IMR-90 (cell line): ENCODE results near the gene DISP1. TPM values are rescaled to one million over a fixed set of nuclear protein-coding genes. Genes with fewer than 3 reads are reported as not detected.

Experiments used
- ATAC-seq: fragments of 200-7000 bp; cut with Tn5 transposase; 2 replicates; pipeline ENCODE4 v1.9.1; 2020; ENCODE audit warnings: low read depth, mild to moderate bottlenecking, moderate library complexity
- BruUV-seq: library from RNA; stranded (reverse); fragments of 400-500 nt; replicated peaks from 2 replicates; lab custom pipeline; 2021; lab: Mats Ljungman, UMichigan
- CTCF ChIA-PET: fragments of 300-600 bp; formaldehyde crosslinking; extraction: SDS; loops from one replicate; lab custom pipeline; 2021; ENCODE audit warnings: antibody characterized with exemption; lab: Yijun Ruan, JAX
- POLR2A ChIA-PET: fragments of 300-600 bp; sonication (Branson Sonifier 250); formaldehyde crosslinking; loops from one replicate; lab custom pipeline; 2022; ENCODE audit warnings: antibody characterized with exemption; ENCODE audit not compliant: unreplicated experiment; lab: Charles Lee
- DNase-seq: peaks from one replicate; pipeline ENCODE4 v3.0.0; 2013
- H2AFZ ChIP-seq: replicated peaks from 2 replicates; pipeline ENCODE3; 2013; ENCODE audit warnings: low read length, mild to moderate bottlenecking; ENCODE audit not compliant: poor library complexity
- H2AK5ac ChIP-seq: 2 replicates; pipeline ENCODE4 v1.6.1; 2013; ENCODE audit warnings: low read depth, low read length, inconsistent platforms
- H2AK9ac ChIP-seq: replicated peaks from 2 replicates; pipeline ENCODE3; 2013; ENCODE audit warnings: mild to moderate bottlenecking, low read depth, low read length, moderate library complexity; ENCODE audit not compliant: poor library complexity
- H2BK120ac ChIP-seq: 2 replicates; pipeline ENCODE4 v1.6.1; 2013; ENCODE audit warnings: low read depth, low read length, inconsistent platforms
- H2BK15ac ChIP-seq: 3 replicates; pipeline ENCODE4 v1.6.1; 2013; ENCODE audit warnings: low read depth, low read length, inconsistent platforms
- H2BK20ac ChIP-seq: 2 replicates; pipeline ENCODE4 v1.6.1; 2013; ENCODE audit warnings: low read depth, mild to moderate bottlenecking, inconsistent platforms, low read length, moderate library complexity
- H2BK5ac ChIP-seq: 2 replicates; pipeline ENCODE4 v1.6.1; 2013; ENCODE audit warnings: mild to moderate bottlenecking, low read depth, low read length, inconsistent platforms; ENCODE audit not compliant: poor library complexity, severe bottlenecking
- H3K14ac ChIP-seq: replicated peaks from 2 replicates; pipeline ENCODE4 v1.6.1; 2013; ENCODE audit warnings: low read depth, low read length, inconsistent platforms
- H3K18ac ChIP-seq: 2 replicates; pipeline ENCODE4 v1.6.1; 2013; ENCODE audit warnings: low read depth, low read length, control low read depth
- H3K23ac ChIP-seq: 2 replicates; pipeline ENCODE4 v1.6.1; 2013; ENCODE audit warnings: low read depth, low read length, inconsistent platforms
- H3K27ac ChIP-seq: 2 replicates; pipeline ENCODE4 v1.5.1; 2013; ENCODE audit warnings: mild to moderate bottlenecking, control low read depth, low read length; ENCODE audit not compliant: insufficient read depth
- H3K27me3 ChIP-seq: 2 replicates; pipeline ENCODE4 v1.6.1; 2013; ENCODE audit warnings: low read length; ENCODE audit not compliant: control insufficient read depth, insufficient read depth
- H3K36me3 ChIP-seq: 2 replicates; pipeline ENCODE4 v1.6.1; 2013; ENCODE audit warnings: low read length, mixed read lengths; ENCODE audit not compliant: control insufficient read depth, insufficient read depth
- H3K4ac ChIP-seq: 2 replicates; pipeline ENCODE4 v1.6.1; 2013; ENCODE audit warnings: low read depth, low read length, inconsistent platforms
- H3K4me1 ChIP-seq: 2 replicates; pipeline ENCODE4 v1.6.1; 2013; ENCODE audit warnings: low read length, mixed read lengths; ENCODE audit not compliant: control insufficient read depth, insufficient read depth
- H3K4me2 ChIP-seq: 2 replicates; pipeline ENCODE4 v1.6.1; 2013; ENCODE audit warnings: low read depth, mild to moderate bottlenecking, control low read depth, low read length, moderate library complexity
- H3K4me3 ChIP-seq: 2 replicates; pipeline ENCODE4 v1.5.1; 2013; ENCODE audit warnings: low read depth, mild to moderate bottlenecking, control low read depth, low read length, moderate library complexity; ENCODE audit not compliant: insufficient read depth
- H3K56ac ChIP-seq: 2 replicates; pipeline ENCODE4 v1.6.1; 2013; ENCODE audit warnings: low read length, inconsistent platforms; ENCODE audit not compliant: insufficient read depth; ENCODE audit errors: extremely low read depth
- H3K79me1 ChIP-seq, 2 experiments: 2 replicates each; pipeline ENCODE4 v1.6.1; 2013; ENCODE audit warnings: low read length in 2 of 2, inconsistent platforms in 1 of 2, low read depth in 1 of 2
- H3K9ac ChIP-seq: 2 replicates; pipeline ENCODE4 v1.6.1; 2013; ENCODE audit warnings: low read depth, low read length, control low read depth
- H3K9me1 ChIP-seq: 2 replicates; pipeline ENCODE4 v1.6.1; 2013; ENCODE audit warnings: low read length, inconsistent platforms; ENCODE audit not compliant: insufficient read depth
- H3K9me3 ChIP-seq: 2 replicates; pipeline ENCODE4 v1.6.1; 2013; ENCODE audit warnings: low read length; ENCODE audit not compliant: control insufficient read depth, insufficient read depth
- H4K20me1 ChIP-seq: 2 replicates; pipeline ENCODE4 v1.6.1; 2013; ENCODE audit warnings: low read length, inconsistent platforms; ENCODE audit not compliant: insufficient read depth
- H4K5ac ChIP-seq: 2 replicates; pipeline ENCODE4 v1.6.1; 2013; ENCODE audit warnings: mild to moderate bottlenecking, low read depth, low read length, control low read depth
- H4K8ac ChIP-seq, 2 experiments: 2 replicates each; pipeline ENCODE4 v1.6.1; 2013; ENCODE audit warnings: low read depth in 2 of 2, low read length in 2 of 2, control low read depth in 1 of 2, inconsistent platforms in 1 of 2
- H4K91ac ChIP-seq: 2 replicates; pipeline ENCODE4 v1.6.1; 2013; ENCODE audit warnings: low read depth, low read length, inconsistent platforms; ENCODE audit not compliant: insufficient read depth
- BHLHE40 ChIP-seq: fragments of 150-350 bp; IDR thresholded peaks from 2 replicates; pipeline ENCODE4 v1.6.1; 2016; ENCODE audit warnings: mild to moderate bottlenecking, low read depth, low read length
- CEBPB ChIP-seq: IDR thresholded peaks from 2 replicates; pipeline ENCODE4 v1.6.1; 2012; ENCODE audit warnings: low read depth, low read length, improper control_type of control experiment
- CHD1 ChIP-seq: IDR thresholded peaks from 2 replicates; pipeline ENCODE4 v1.6.1; 2012; ENCODE audit warnings: low read depth, low read length, improper control_type of control experiment
- ELK1 ChIP-seq: fragments of 150-350 bp; IDR thresholded peaks from 2 replicates; pipeline ENCODE4 v1.6.1; 2016; ENCODE audit warnings: low read depth, mild to moderate bottlenecking, low read length, moderate library complexity, borderline replicate concordance
- FOS ChIP-seq: fragments of 150-350 bp; IDR thresholded peaks from 2 replicates; pipeline ENCODE4 v1.6.1; 2016; ENCODE audit warnings: low read depth, low read length
- MAFK ChIP-seq: IDR thresholded peaks from 2 replicates; pipeline ENCODE4 v1.6.1; 2012; ENCODE audit warnings: low read depth, low read length, improper control_type of control experiment
- MAZ ChIP-seq: IDR thresholded peaks from 2 replicates; pipeline ENCODE4 v1.6.1; 2012; ENCODE audit warnings: low read depth, mild to moderate bottlenecking, low read length, improper control_type of control experiment, moderate library complexity, borderline replicate concordance
- MXI1 ChIP-seq: IDR thresholded peaks from 2 replicates; pipeline ENCODE4 v1.6.1; 2012; ENCODE audit warnings: low read depth, mild to moderate bottlenecking, low read length, moderate library complexity, borderline replicate concordance
- NFE2L2 ChIP-seq: fragments of 150-350 bp; IDR thresholded peaks from 2 replicates; pipeline ENCODE4 v1.6.1; 2016; ENCODE audit warnings: low read depth, mild to moderate bottlenecking, low read length
- POLR2A ChIP-seq: IDR thresholded peaks from 2 replicates; pipeline ENCODE4 v1.6.1; 2012; ENCODE audit warnings: mild to moderate bottlenecking, low read depth, low read length
- RAD21 ChIP-seq: IDR thresholded peaks from 2 replicates; pipeline ENCODE4 v1.6.1; 2012; ENCODE audit warnings: low read length, improper control_type of control experiment
- RCOR1 ChIP-seq: IDR thresholded peaks from 2 replicates; pipeline ENCODE4 v1.6.1; 2012; ENCODE audit warnings: mild to moderate bottlenecking, low read length, improper control_type of control experiment; ENCODE audit not compliant: insufficient replicate concordance
- RFX5 ChIP-seq: IDR thresholded peaks from 2 replicates; pipeline ENCODE4 v1.8.0; 2012; ENCODE audit warnings: low read depth, mild to moderate bottlenecking, low read length, moderate library complexity
- SMC3 ChIP-seq: fragments of 150-350 bp; IDR thresholded peaks from 2 replicates; pipeline ENCODE4 v1.6.1; 2016; ENCODE audit warnings: low read depth, mild to moderate bottlenecking, antibody characterized with exemption, low read length, moderate library complexity
- USF2 ChIP-seq: fragments of 150-350 bp; IDR thresholded peaks from 2 replicates; pipeline ENCODE4 v1.6.1; 2017; ENCODE audit warnings: mild to moderate bottlenecking, antibody characterized with exemption, low read length, low read depth
- WGBS, 2 experiments: methylation state at CpG; one replicate each; pipeline versions ENCODE4 v1.1.5 to v1.1.7; 2013; ENCODE audit warnings: missing lambda C conversion rate in 2 of 2; ENCODE audit not compliant: insufficient read length in 1 of 2; ENCODE audit errors: extremely low coverage in 2 of 2; 5-methylcytosine and 5-hydroxymethylcytosine counted together
- dilution Hi-C: fragments of 300-500 bp; cut with HindIII; formaldehyde crosslinking; loops from one replicate; pipeline ENCODE4 v1.14.3; 2018; ENCODE audit warnings: low sequenced_read_pairs; ENCODE audit not compliant: unreplicated experiment
- in situ Hi-C: fragments of 300-500 bp; cut with MboI; formaldehyde crosslinking; loops from 3 replicates; pipeline ENCODE4 v1.14.3; 2019; ENCODE audit warnings: low sequenced_read_pairs, inconsistent platforms, mixed read lengths
- intact Hi-C: fragments of 100-400 bp; cut with micrococcal nuclease; formaldehyde crosslinking; loops from 2 replicates; pipeline ENCODE4 v1.10.0; 2022
- polyA plus RNA-seq, 3 experiments: library from polyadenylated mRNA; depleted of rRNA; stranded (reverse); fragments of >200 nt; gene quantifications; 2 replicates each; pipeline ENCODE4 v1.2.3, GENCODE V29; 2012; ENCODE audit warnings: low replicate concordance in 1 of 3
- total RNA-seq: library from RNA; depleted of rRNA; stranded (reverse); fragments of >200 nt; gene quantifications from 2 replicates; pipeline ENCODE4 v1.2.3, GENCODE V29; 2012

Gene DISP1
- total and polyA plus RNA-seq, 2 of the 4 experiments (the other 2 are of a cell fraction): 3.3 to 5.2 TPM

- H4K91ac ChIP-seq: no peak overlapping the region
- no peak overlapping the region for H3K27ac ChIP-seq
- no peak overlapping the region for H3K23ac ChIP-seq
- H2BK5ac ChIP-seq: no peak overlapping the region
- ATAC-seq (no peak), DNase-seq (no peak)
- H3K4me2 ChIP-seq: no peak overlapping the region
- no peaks in the 10 kb centered on the region for H3K36me3 ChIP-seq
- H4K8ac ChIP-seq: no peak overlapping the region
- no peak overlapping the region for H2BK20ac ChIP-seq
- H4K20me1 ChIP-seq: no peaks in the 10 kb centered on the region
- H3K18ac ChIP-seq: no peak overlapping the region
- intact Hi-C loops: no loop called here
- no peak overlapping the region for H3K14ac ChIP-seq
- CTCF ChIA-PET: no interaction called here
- no peak overlapping the region for H3K9ac ChIP-seq
- no peaks in the 10 kb centered on the region for H3K79me1 ChIP-seq
- peaks cover 4% of the 10 kb centered on the region for H3K9me3 ChIP-seq
- H3K4me3 ChIP-seq: no peak overlapping the region
- dilution Hi-C loops: no loop called here
- H2AK9ac ChIP-seq: no peak overlapping the region
- H3K27me3 ChIP-seq: no peaks in the 10 kb centered on the region; the same call in 1 of the 2 replicates
- no peak overlapping the region for H3K56ac ChIP-seq
- H3K4ac ChIP-seq: no peak overlapping the region
- no peak overlapping the region for H4K5ac ChIP-seq
- H2AK5ac ChIP-seq: no peak overlapping the region
- no peak overlapping the region for H2BK120ac ChIP-seq
- in situ Hi-C loops: no loop called here
- BruUV-seq: no TSS peak
- no CpG with 5 or more reads among the region's 1 CpG for WGBS, 2 experiments
- H2AFZ ChIP-seq: no peak overlapping the region
- H3K9me1 ChIP-seq: no peaks in the 10 kb centered on the region
- TF ChIP-seq MXI1 (no peak), BHLHE40 (no peak), MAFK (no peak), CEBPB (no peak), CHD1 (no peak), SMC3 (no peak), POLR2A (no peak), RAD21 (no peak), NFE2L2 (no peak), RFX5 (no peak), ELK1 (no peak), FOS (no peak), USF2 (no peak), MAZ (no peak), RCOR1 (no peak)
- no peak overlapping the region for H2BK15ac ChIP-seq
- no peaks in the 10 kb centered on the region for H3K4me1 ChIP-seq
- POLR2A ChIA-PET: no interaction called here
These were observed 45.7 kb upstream of the DISP1 start for GRCh38 chr1:222769181-222769580.
